PC-9 (cell line): ENCODE results near the gene MAB21L4. TPM values are rescaled to one million over a fixed set of nuclear protein-coding genes. Genes with fewer than 3 reads are reported as not detected.

Source experiments
- BruUV-seq: library from RNA; stranded (reverse); fragments of 400-500 nt; replicated peaks from 2 replicates; lab custom pipeline; 2021; lab: Mats Ljungman, UMichigan
- CTCF ChIA-PET: fragments of 300-600 bp; sonication (Branson Sonifier 250); formaldehyde crosslinking; loops from one replicate; lab custom pipeline; 2022; ENCODE audit warnings: antibody characterized with exemption; lab: Charles Lee
- POLR2A ChIA-PET: fragments of 300-600 bp; sonication (Branson Sonifier 250); formaldehyde crosslinking; loops from one replicate; lab custom pipeline; 2022; ENCODE audit warnings: antibody characterized with exemption; ENCODE audit not compliant: unreplicated experiment; lab: Charles Lee
- DNase-seq, 2 experiments: peaks; one replicate each; pipeline versions ENCODE4 v3.0.0 to v3.0.0-alpha.2; 2015 to 2022; ENCODE audit warnings: mixed read lengths in 1 of 2
- H2AFZ ChIP-seq: fragments of 200-600 bp; sonication (generic); 2 replicates; pipeline ENCODE4 v1.8.1; 2017; ENCODE audit warnings: antibody characterized with exemption
- H3F3A ChIP-seq: fragments of 200-600 bp; sonication (generic); 2 replicates; pipeline ENCODE4 v1.8.1; 2017; ENCODE audit warnings: antibody characterized with exemption, mild to moderate bottlenecking, low read depth; ENCODE audit not compliant: insufficient read depth
- H3K27ac ChIP-seq: fragments of 200-600 bp; sonication (generic); 2 replicates; pipeline ENCODE4 v1.6.1; 2016; ENCODE audit warnings: mixed run types
- H3K27me3 ChIP-seq: fragments of 200-600 bp; sonication (generic); 2 replicates; pipeline ENCODE4 v1.6.1; 2016; ENCODE audit warnings: low read depth, mixed run types; ENCODE audit not compliant: insufficient read depth
- H3K36me3 ChIP-seq: fragments of 200-600 bp; sonication (generic); 2 replicates; pipeline ENCODE4 v1.6.1; 2016; ENCODE audit warnings: low read depth, mixed run types
- H3K4me1 ChIP-seq: fragments of 200-600 bp; sonication (generic); replicated peaks from 2 replicates; pipeline ENCODE4 v1.6.1; 2016; ENCODE audit warnings: mixed run types; ENCODE audit not compliant: insufficient read depth
- H3K4me2 ChIP-seq: fragments of 200-600 bp; sonication (generic); 2 replicates; pipeline ENCODE4 v1.6.1; 2017; ENCODE audit warnings: mixed run types
- H3K4me3 ChIP-seq: fragments of 200-600 bp; sonication (generic); 2 replicates; pipeline ENCODE4 v1.6.1; 2016; ENCODE audit warnings: mixed run types
- H3K79me2 ChIP-seq: fragments of 200-600 bp; sonication (generic); 2 replicates; pipeline ENCODE4 v1.6.1; 2017; ENCODE audit warnings: low read depth, mixed run types
- H3K9me2 ChIP-seq: fragments of 200-600 bp; sonication (generic); 2 replicates; pipeline ENCODE4 v1.8.1; 2017; ENCODE audit warnings: mild to moderate bottlenecking; ENCODE audit not compliant: insufficient read depth
- H3K9me3 ChIP-seq: fragments of 200-600 bp; sonication (generic); 2 replicates; pipeline ENCODE4 v1.8.1; 2016; ENCODE audit warnings: low read depth; ENCODE audit not compliant: insufficient read depth
- H4K20me1 ChIP-seq: fragments of 200-600 bp; sonication (generic); 2 replicates; pipeline ENCODE4 v1.8.1; 2017; ENCODE audit not compliant: insufficient read depth
- EZH2 ChIP-seq: fragments of 200-600 bp; sonication (generic); IDR thresholded peaks from 2 replicates; pipeline ENCODE4 v1.8.0; 2017; ENCODE audit warnings: antibody characterized with exemption, low read depth
- intact Hi-C: fragments of 100-400 bp; cut with micrococcal nuclease; formaldehyde crosslinking; loops from one replicate; pipeline ENCODE4 v1.10.0; 2022; ENCODE audit not compliant: unreplicated experiment
- total RNA-seq: library from RNA; stranded (reverse); gene quantifications from 2 replicates; pipeline ENCODE4 v1.2.3, GENCODE V29; 2021
- TF ChIP-seq, protein P1 (sequence below): fragments of 200-600 bp; sonication (generic); conservative IDR thresholded peaks from 2 replicates; pipeline ENCODE4 v1.6.1; 2017; ENCODE audit warnings: mixed run types, antibody characterized with exemption, mild to moderate bottlenecking, moderate library complexity

MAB21L4 gene
- total RNA-seq, 1 experiment from 2014 or later = 68.8 TPM

DNA sequence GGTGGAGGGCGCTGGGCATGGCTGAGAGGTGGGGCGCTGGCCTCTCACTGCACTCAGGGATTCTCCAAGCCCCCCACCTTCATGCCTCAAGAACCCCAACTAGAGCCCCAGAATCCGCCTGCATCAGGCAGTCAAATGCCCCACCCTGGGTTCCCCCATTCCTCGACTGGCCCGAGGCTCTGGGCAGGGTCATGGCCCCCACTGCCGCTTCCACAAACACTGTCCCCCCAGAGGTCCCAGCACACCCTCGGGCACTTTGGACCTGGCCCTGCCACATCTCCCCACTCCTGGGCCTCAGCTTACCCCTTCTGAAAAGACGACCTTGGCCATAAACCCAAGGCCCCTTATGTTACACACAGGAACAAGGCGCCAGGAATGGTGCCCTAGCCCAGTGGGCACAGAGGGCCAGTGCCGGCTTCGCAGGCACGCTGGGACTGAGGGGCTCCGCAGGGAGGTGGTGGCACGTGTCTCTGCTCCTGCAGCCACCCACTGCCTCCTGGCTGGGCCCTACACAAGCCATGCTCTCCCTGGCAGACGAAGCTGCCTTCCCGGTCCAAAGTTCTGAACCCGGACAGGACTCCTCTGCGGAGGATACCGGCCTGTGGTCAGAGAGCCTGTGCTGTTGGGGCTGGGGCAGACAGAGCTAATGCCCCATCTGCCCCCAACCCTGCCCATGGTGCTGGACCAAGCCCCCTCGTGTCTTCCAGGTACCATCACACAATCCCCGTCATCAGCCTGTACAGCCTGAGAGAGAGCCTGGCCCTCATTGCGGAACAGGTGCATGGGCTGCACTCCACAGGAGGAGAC is 20.5 kb downstream of the MAB21L4 start:
- no peak for TF ChIP-seq EZH2
- TF ChIP-seq, protein P1, sequence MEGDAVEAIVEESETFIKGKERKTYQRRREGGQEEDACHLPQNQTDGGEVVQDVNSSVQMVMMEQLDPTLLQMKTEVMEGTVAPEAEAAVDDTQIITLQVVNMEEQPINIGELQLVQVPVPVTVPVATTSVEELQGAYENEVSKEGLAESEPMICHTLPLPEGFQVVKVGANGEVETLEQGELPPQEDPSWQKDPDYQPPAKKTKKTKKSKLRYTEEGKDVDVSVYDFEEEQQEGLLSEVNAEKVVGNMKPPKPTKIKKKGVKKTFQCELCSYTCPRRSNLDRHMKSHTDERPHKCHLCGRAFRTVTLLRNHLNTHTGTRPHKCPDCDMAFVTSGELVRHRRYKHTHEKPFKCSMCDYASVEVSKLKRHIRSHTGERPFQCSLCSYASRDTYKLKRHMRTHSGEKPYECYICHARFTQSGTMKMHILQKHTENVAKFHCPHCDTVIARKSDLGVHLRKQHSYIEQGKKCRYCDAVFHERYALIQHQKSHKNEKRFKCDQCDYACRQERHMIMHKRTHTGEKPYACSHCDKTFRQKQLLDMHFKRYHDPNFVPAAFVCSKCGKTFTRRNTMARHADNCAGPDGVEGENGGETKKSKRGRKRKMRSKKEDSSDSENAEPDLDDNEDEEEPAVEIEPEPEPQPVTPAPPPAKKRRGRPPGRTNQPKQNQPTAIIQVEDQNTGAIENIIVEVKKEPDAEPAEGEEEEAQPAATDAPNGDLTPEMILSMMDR = no peak
- POLR2A ChIA-PET = no interaction called here
- Histone ChIP-seq H4K20me1 (no peaks in the 10 kb centered on the region), H3K79me2 (no peaks in the 10 kb centered on the region), H3K4me1 (no peaks in the 10 kb centered on the region), H3K9me2 (no peaks in the 10 kb centered on the region), H2AFZ (no peak overlapping the region), H3K4me2 (no peak overlapping the region), H3K4me3 (no peak overlapping the region), H3K27ac (no peak overlapping the region), H3K27me3 (no peaks in the 10 kb centered on the region), H3K9me3 (no peaks in the 10 kb centered on the region), H3K36me3 (no peaks in the 10 kb centered on the region), H3F3A (no peaks in the 10 kb centered on the region)
- CTCF ChIA-PET = no interaction called here
- intact Hi-C loops = no loop called here
- no peak for DNase-seq
- no TSS peak for BruUV-seq

DNA sequence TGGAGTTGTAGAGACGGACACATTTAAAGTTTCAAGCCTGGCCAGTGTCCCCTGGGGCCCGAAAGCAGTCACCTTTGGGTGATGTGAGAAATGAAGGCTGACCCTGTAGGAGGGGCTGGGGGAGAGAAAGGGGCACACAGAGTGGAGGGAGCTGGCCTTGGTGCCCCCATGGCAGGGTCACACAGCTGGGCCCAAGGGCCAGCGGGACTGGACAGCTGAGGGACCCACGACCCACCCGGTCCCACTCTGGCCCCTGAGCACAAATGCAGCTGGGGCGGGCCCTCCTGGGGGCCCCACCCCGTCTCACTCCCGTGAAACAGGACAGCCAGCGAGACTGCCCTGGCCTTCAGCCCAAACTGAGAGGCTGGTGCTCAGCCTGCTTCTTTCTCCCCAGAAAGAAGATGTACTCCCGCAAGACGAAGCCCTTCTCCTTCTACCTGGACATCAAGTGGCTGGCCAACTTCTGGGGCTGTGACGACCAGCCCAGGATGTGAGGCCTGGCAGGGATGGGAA is 21.2 kb downstream of the MAB21L4 start:
- no TSS peak for BruUV-seq
- CTCF ChIA-PET = interaction anchor here (0.8 kb wide), 1 partner anchor 40 kb away, joined by 3 read pairs; no protein-coding TSS in a partner anchor
- H3K9me2 ChIP-seq = no peaks in the 10 kb centered on the region
- TF ChIP-seq, protein P1 = no peak
- no peak for TF ChIP-seq EZH2
- intact Hi-C loops = no loop called here
- H2AFZ ChIP-seq = no peak overlapping the region
- H3K4me3 ChIP-seq = no peak overlapping the region
- H3K4me2 ChIP-seq = no peak overlapping the region
- no peak overlapping the region for H3K27ac ChIP-seq
- H4K20me1 ChIP-seq = no peaks in the 10 kb centered on the region
- no peaks in the 10 kb centered on the region for H3K9me3 ChIP-seq
- no peaks in the 10 kb centered on the region for H3K27me3 ChIP-seq
- no peaks in the 10 kb centered on the region for H3K36me3 ChIP-seq
- POLR2A ChIA-PET = no interaction called here
- H3K79me2 ChIP-seq = no peaks in the 10 kb centered on the region
- no peaks in the 10 kb centered on the region for H3F3A ChIP-seq
- no peak for DNase-seq
- H3K4me1 ChIP-seq = no peaks in the 10 kb centered on the region

DNA sequence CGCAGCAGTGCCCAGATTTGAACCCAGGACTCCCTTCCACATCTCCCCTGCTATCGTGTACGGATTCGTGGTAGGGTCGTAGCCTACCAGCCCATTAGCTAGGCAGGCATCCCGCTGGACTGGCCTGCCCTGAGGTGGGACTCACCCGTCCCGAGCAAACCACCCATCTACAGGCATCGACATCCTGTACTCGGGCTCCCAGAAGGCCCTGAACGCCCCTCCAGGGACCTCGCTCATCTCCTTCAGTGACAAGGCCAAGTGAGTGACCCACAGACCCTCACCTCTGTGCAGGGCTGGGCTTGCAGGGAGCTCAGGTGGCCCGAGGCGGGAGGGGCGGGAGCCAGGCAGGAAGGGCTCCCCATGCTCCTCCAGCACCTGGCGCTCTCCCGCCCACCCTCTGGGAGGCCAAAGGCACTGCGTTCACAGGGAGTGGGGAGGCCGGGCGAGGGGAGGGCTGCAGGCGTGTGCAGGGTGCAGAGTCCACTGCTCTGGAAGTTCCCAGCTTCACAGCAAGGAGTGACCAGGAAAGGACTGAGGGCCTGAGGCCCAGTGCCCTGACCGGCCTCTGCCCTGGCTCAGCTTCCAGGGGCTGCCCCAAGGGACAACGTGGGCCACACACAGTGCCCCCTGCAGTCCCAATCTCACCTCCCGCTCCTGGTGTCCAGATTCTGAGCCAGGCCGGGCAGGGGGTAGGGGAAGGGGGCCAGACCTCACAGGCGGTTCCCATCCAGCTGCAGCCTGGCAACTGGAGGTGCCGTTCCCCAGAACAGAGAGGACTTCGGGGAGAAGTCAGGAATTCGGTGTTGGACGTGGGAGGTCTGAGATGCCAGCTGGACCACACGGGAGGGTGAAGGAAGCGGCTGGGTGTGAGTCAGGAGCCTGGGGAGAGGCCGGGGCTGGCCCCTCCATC is 21.9 kb downstream of the MAB21L4 start:
- Histone ChIP-seq H3K36me3 (no peaks in the 10 kb centered on the region), H3K4me2 (no peak overlapping the region), H3K9me3 (no peaks in the 10 kb centered on the region), H3K27ac (no peak overlapping the region), H3K4me3 (no peak overlapping the region), H3K9me2 (no peaks in the 10 kb centered on the region), H3F3A (no peaks in the 10 kb centered on the region), H3K79me2 (no peaks in the 10 kb centered on the region), H3K27me3 (no peaks in the 10 kb centered on the region), H2AFZ (no peak overlapping the region), H3K4me1 (no peaks in the 10 kb centered on the region), H4K20me1 (no peaks in the 10 kb centered on the region)
- POLR2A ChIA-PET = no interaction called here
- CTCF ChIA-PET = interaction anchor here (0.8 kb wide), 1 partner anchor 40 kb away, joined by 3 read pairs; no protein-coding TSS in a partner anchor
- intact Hi-C loops = no loop called here
- TF ChIP-seq, protein P1 = no peak
- no peak for TF ChIP-seq EZH2
- no peak for DNase-seq
- no TSS peak for BruUV-seq
